Head of caudate nucleus (tissue), 42 donors: Measurements from ENCODE around the gene CHD9.
"Not testable (repeated sequence)": the region's sequence is repeated elsewhere in the genome, so short reads cannot be mapped to it uniquely, and the experiment has no call there.

Experiments used
- DNase-seq, 42 donors: peaks; one replicate each; pipeline versions ENCODE4 v3.0.0 to v3.0.0-alpha.2; 2020 to 2021; ENCODE audit warnings: mixed read lengths in 7 of 42
- intact Hi-C: fragments of 100-400 bp; cut with DNase I; formaldehyde crosslinking; loops from one replicate; pipeline ENCODE4 v1.15.0; 2022

The CHD9 gene, protein sequence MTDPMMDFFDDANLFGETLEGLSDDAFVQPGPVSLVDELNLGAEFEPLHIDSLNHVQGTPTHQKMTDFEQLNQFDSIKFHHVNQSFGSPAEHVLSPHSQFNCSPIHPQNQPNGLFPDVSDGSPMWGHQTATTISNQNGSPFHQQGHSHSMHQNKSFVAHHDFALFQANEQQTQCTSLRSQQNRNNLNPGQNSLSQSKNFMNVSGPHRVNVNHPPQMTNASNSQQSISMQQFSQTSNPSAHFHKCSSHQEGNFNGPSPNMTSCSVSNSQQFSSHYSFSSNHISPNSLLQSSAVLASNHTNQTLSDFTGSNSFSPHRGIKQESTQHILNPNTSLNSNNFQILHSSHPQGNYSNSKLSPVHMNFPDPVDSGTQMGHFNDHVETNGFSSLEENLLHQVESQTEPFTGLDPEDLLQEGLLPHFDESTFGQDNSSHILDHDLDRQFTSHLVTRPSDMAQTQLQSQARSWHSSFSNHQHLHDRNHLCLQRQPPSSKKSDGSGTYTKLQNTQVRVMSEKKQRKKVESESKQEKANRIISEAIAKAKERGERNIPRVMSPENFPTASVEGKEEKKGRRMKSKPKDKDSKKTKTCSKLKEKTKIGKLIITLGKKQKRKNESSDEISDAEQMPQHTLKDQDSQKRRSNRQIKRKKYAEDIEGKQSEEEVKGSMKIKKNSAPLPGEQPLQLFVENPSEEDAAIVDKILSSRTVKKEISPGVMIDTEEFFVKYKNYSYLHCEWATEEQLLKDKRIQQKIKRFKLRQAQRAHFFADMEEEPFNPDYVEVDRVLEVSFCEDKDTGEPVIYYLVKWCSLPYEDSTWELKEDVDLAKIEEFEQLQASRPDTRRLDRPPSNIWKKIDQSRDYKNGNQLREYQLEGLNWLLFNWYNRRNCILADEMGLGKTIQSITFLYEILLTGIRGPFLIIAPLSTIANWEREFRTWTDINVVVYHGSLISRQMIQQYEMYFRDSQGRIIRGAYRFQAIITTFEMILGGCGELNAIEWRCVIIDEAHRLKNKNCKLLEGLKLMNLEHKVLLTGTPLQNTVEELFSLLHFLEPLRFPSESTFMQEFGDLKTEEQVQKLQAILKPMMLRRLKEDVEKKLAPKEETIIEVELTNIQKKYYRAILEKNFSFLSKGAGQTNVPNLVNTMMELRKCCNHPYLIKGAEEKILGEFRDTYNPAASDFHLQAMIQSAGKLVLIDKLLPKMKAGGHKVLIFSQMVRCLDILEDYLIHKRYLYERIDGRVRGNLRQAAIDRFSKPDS (N-terminal part only)

DNA sequence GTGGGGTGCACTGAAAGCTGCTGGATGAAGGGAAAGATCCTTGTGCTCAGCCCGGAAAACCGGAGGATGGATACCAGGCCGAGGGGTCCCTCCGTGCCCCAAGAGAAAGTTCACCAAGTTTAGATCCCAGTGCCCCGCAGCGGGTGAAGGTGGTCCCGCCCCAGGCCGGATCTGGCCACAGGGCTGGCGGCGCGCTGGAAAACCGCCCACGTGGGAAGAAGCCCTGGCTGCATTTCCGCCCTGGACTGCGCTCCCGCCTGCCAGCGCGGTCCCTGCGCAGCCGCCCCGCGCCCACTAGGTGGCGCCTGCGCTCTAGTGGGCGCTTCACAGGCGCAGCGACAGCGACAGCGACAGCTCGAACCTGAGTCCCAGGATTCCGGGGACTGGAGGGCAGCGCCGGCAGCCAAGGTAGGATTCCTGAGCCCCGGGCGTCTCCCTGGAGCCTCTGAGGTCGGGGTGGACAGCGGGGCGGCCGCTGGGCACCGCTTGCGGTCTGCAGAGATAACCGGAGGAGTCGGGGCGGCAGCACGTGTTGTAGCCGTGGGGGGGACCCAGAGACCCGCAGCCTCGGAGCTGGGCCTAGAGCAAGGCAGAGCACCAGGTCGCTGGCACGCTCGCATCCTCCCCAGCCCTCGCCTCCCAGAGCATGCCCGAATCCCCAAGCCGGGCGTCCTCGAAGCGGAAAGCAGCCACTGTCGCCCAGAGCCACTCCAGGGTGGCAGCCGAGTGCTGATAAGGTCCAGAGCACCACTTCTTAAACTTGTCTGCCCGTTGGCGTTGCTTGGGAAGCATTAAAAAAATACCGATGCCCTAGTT is at the start of gene CHD9:
CHD9 (plus strand) TSS at position 322 of the 816 bp plus-strand sequence. CDS start 101,099 bp downstream, outside the sequence.
- intact Hi-C loops: loop anchor here (2.0 to 10.0 kb wide), 3 partner anchors 76 to 230 kb away; no protein-coding TSS in a partner anchor
- DNase-seq: peak; percentile 62 to 91 (median 82)

- DNase-seq: no peak
- intact Hi-C loops: no loop called here
Observed at GRCh38 chr16:53007095-53007494, 47.7 kb upstream of the CHD9 start.

GRCh38 chr16:53014287-53014686 is 40.5 kb upstream of the CHD9 start:
- DNase-seq: no peak
- intact Hi-C loops: no loop called here

DNA sequence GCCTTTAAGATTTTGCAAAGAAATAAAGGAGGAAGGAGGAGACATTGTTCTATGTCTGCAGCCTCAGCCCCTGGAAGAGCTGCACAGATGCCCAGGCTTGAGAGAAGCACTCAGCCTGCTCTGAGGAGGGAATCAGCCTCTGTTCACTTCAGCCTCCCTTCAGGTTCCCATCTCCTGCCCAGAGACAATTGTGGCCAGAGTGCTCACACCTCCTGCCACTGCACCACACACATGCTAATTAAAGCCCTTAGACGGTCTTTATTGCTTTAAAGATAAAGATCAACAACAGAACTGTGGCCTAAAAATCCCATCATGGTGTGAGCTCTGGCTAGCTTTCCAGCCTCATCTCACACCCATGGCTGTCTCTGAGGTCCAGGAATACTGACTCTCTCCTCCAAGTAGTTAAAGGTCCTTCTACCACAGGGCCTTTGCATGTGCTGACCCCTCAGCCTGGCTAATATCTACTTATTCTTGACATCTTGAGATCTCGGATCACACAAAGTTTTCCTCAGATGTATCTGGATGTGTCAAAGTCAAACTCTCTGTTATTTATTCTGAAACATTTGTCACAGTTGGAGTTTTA is 35.9 kb upstream of the CHD9 start:
- intact Hi-C loops: no loop called here
- no peak for DNase-seq

DNA sequence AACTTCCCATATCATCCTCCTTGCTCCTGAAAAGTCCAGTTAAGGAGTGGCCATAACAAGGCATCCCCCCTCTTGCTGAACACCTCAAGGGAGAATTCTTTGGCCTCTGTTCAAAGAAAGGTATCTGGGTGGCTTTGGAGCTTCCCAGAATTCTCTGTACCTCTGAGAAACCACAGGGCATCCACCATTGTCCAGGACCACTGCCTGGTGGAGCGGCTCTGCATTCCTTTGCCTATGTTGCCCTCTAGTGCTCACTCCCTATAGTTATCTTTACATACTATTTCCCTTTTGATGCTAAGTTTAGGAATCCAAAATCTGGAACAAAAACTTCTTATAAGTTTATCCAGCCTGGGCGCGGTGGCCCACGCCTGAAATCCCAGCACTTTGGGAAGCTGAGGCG is 32.4 kb upstream of the CHD9 start:
- intact Hi-C loops: loop anchor here (10.0 kb wide), 1 partner anchor 958 kb away; no protein-coding TSS in a partner anchor
- DNase-seq: peak in 37 of 42 donors; percentile 7 to 72 (median 35)

DNA sequence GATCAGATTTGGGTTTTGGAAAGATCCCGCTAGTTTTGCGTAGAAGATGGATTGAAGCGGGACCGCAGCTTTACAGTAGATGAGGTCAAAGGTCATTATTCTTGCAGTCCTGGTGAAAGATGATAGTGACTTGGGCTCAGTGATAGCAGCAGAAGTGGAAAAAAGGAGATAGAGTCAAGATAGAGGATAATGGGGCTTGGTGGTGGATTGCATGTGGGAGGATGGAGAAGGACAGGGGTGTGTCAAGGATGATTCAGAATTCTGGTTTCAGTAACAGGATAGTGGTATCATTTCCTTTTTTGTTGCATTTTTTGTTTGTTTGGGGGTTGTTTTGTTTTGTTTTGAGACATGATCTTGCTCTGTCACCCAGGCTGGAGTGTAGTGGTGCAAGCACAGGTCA is 30.7 kb upstream of the CHD9 start:
- no peak for DNase-seq
- intact Hi-C loops: loop anchor here (10.0 kb wide), 1 partner anchor 959 kb away; no protein-coding TSS in a partner anchor

DNA sequence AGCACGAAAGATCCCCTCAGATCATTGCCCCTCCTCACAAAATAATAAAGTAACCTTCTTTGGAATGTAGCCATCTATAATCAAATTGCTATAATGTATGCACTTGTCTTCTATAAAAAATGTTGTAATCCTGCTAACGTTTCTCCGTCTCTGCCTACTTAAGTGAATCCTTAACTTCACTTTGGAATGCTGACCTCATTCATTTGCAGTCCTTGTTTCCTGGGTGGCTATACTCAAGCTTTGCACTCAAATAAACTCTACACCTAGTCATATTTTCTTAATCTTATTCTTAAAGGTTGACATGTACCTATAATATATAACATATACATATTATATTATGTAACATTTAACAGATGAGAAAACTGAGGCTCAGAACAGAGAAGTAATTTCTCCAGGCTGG is 24.8 kb upstream of the CHD9 start:
- intact Hi-C loops: loop anchor here (10.0 kb wide), 1 partner anchor 965 kb away; no protein-coding TSS in a partner anchor
- DNase-seq: no peak

DNA sequence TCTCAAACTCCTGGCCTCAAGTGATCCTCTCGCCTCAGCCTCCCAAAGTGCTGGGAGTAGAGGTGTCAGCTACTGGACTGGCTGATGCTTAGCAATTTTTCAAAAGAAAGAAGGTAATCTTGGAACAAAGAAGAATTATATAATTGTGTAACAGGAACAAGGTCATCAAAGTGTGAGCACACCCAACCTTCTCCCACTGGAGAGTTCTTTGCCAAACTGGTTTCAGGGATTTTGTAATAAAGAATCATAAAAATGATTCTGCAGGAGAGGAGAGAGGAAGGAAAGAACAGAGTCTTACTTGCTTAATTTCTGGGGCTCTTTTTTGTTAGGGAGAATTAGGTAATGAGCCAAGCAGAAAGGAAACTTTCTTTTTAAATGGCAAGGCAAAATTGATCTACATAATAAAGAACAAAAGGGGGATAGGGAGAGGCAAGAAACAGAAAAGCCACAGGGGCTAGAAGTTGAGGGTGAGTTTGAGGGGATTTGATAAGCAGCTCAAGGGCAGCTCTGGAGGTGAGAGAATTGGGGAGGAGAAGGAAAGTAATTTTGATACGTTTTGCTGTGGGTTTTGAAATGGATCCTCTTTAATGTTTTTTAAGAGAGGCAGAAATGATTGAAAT is 23.4 kb upstream of the CHD9 start:
- DNase-seq: no peak
- intact Hi-C loops: no loop called here

- intact Hi-C loops: no loop called here
- no peak for DNase-seq
Observed at GRCh38 chr16:53034306-53034705, 20.5 kb upstream of the CHD9 start.

- intact Hi-C loops: no loop called here
- no peak for DNase-seq
Observed at GRCh38 chr16:53035176-53035942, 19.4 kb upstream of the CHD9 start.

DNA sequence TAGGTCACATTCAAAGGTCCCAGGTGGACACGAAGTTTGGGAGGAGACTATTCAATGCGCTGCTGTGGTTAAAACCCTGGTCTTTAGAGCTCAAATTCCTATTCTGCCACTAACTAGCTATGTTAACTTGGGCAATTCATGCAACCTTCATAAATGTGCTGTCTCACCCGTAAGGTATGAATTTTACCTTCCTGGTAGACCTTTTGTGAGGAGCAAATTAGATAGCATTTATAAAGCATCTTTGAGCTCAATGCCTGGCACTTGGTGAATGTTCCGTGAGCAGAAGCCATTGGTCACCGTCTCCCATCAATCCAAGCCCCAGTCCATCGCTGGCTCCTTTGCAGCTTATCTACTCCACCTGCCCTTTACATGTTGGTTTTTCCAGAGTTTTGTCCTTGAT is 18.7 kb upstream of the CHD9 start:
- intact Hi-C loops: no loop called here

DNA sequence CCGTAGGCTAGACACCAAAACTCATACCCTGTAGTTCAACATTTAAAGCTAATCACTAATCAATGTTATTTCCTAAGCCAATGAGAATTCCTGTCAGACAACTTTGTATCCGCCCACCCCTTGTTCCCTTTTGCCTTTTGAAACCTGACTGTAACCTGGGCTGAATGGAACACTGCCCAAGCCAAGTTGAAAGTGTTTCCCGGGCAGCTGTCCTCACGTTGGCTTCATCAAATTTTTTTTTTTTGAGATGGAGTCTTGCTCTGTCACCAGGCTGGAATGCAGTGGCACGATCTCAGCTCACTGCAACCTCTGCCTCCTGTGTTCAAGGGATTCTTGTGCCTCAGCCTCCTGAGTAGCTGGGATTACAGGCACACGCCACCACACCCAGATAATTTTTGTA is 18.1 kb upstream of the CHD9 start:
- intact Hi-C loops, DNase-seq: not testable (repeated sequence)

More for the DNA sequence above, 18.7 kb upstream of the CHD9 start:
- no peak for DNase-seq

GRCh38 chr16:53040788-53041187 is 14.0 kb upstream of the CHD9 start:
- no peak for DNase-seq
- intact Hi-C loops: no loop called here

GRCh38 chr16:53041320-53042051 is 13.3 kb upstream of the CHD9 start:
- DNase-seq: peak in 2 of 42 donors; percentile 6 to 23

DNA sequence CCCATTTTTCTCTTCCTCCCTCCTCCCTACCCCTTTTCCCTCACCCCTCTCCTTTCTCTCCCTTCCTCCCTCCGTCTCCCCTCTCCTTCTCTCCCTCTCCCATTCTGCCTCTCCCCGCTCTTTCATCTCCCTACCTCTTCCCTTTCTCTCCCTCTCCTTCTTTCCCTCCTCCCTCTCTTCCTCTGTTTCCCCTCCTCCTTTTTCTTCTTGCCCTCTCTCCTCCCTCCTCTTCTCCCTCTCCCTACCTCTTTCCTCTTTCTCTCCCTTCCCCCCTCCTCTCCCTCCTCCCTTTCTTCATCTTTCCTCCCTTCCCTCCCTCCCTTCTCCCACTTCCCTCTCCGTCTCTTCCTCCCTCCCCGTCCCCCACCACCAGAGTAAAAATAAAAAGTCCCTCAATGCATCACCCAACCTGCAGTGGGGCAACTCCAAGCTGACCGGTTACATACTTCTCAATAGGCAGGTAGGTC is 12.5 kb upstream of the CHD9 start:
- intact Hi-C loops: no loop called here
- no peak for DNase-seq

More at GRCh38 chr16:53041320-53042051, 13.3 kb upstream of the CHD9 start:
- intact Hi-C loops: no loop called here

DNA sequence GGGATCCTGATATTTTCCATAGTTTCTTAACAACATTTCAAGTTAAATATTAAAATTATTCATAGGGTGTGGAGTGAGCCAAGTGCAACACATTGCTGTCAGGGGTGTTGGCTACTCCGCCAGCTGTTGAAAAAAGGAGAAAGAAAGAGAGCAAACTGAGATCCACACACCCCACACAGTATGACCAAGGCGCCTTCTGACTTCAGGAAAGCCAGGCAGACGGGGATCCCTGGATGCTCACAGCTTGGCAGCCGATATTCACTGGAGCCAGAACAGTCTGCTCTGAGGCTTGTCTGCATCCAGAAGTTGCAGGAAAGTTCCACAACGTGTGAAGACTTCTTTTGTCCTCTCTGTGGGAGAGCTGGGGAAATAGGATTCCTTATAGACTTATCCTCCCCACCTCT is 11.4 kb upstream of the CHD9 start:
- no peak for DNase-seq
- intact Hi-C loops: no loop called here
